ENCODE measurements around the gene FSIP1. TPM values are rescaled to one million over a fixed set of nuclear protein-coding genes. Genes with fewer than 3 reads are reported as not detected.

The FSIP1 gene
- total RNA-seq, 4 donors from 2014 or later = 1.9 to 8.6 (median 5.6) TPM; not detected in 1

DNA sequence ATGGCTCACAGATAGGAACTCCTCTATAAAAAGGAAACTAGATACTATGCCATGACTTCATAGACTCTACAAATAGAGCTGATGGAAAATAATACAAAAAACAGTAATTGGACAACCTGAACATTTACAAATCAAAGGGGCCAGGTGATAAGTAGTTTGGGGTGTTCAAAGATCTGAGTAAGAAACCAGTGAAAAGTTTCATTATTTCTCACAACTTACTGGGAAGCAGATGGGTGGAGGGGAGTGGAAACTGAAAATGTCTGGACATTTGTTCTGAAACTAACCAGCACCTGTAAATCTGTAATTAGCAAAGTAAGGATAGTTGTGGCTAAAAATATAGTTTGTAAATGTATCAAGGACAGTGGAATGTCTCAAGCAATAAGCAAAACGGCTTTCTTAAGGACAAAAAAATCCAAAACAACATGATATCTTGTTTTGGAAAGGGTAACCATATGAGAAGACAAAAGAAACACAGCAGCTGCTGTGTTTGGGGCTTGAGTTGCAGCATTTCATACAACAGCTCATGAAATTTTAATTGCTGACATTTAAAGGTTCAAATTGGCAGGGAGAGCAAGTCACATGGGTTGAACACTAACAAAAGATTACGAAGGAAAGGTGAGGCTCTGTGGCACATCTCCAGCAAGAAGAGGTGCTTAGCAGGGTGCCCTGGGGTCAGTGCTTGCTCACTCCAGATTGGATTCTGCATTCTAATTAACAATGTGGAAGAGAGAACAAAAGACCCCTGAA lies 228.5 kb downstream of the FSIP1 start:
- Histone ChIP-seq H3K27me3 (no peaks in the 10 kb centered on the region), H3K9me3 (no peaks in the 10 kb centered on the region), H3K4me3 (no peak overlapping the region), H3K27ac (peak overlapping the region in 3 of 4 donors; percentile 10 to 56 (median 46)), H3K4me1 (peaks cover 0 to 20% (median 12%) of the 10 kb centered on the region in 4 donors), H3K36me3 (no peaks in the 10 kb centered on the region)
- TF ChIP-seq, protein P1, sequence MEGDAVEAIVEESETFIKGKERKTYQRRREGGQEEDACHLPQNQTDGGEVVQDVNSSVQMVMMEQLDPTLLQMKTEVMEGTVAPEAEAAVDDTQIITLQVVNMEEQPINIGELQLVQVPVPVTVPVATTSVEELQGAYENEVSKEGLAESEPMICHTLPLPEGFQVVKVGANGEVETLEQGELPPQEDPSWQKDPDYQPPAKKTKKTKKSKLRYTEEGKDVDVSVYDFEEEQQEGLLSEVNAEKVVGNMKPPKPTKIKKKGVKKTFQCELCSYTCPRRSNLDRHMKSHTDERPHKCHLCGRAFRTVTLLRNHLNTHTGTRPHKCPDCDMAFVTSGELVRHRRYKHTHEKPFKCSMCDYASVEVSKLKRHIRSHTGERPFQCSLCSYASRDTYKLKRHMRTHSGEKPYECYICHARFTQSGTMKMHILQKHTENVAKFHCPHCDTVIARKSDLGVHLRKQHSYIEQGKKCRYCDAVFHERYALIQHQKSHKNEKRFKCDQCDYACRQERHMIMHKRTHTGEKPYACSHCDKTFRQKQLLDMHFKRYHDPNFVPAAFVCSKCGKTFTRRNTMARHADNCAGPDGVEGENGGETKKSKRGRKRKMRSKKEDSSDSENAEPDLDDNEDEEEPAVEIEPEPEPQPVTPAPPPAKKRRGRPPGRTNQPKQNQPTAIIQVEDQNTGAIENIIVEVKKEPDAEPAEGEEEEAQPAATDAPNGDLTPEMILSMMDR (IDR thresholded peaks at IDR 0.05) = no peak
- in situ Hi-C loops (cut with MboI; ENCODE audit: low pct_ligation_motif_present in 1 of 4, low pct_unique_long_range_greater_than_20kb in 1 of 4, low sequenced_read_pairs in 3 of 4) = loop anchor here in 1 of 4 donors (25.0 kb wide), 1 partner anchor 392 kb away; no protein-coding TSS in a partner anchor
- intact Hi-C loops (cut with DNase I; ENCODE audit: low total_unique reads) = loop anchor here (10.0 kb wide), 1 partner anchor 49 kb away; no protein-coding TSS in a partner anchor
- DNase-seq = peak; percentile 58
- WGBS, 2 donors (ENCODE audit: low coverage in 1 of 2) = 19 to 37% methylated on average over 2 of the region's 2 CpGs

DNA sequence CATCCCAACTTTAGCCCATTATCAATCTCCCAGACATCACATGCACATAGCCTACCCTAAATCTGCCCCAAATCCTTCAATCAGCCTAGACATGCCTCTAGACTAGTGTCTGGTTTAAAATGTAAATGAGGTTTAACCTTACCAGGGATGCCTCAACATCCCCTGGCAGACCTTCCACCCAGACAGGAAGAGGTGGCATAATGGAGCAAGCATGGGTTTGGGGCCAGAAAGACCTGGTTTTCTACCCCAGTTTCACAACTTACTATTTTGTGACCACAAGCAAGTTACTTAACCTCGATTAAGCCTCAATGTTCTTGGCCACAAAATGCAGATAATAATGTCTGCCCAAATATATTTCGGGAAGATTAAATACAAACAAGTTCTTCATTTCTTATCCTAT lies 230.1 kb downstream of the FSIP1 start:
- no peak overlapping the region for H3K27ac ChIP-seq
- 44 to 67% methylated on average over 2 of the region's 2 CpGs for WGBS, 2 donors (ENCODE audit: low coverage in 1 of 2)
- in situ Hi-C loops (cut with MboI; ENCODE audit: low pct_ligation_motif_present in 1 of 4, low pct_unique_long_range_greater_than_20kb in 1 of 4, low sequenced_read_pairs in 3 of 4) (loop anchor here in 1 of 4 donors (25.0 kb wide), 1 partner anchor 390 kb away; no protein-coding TSS in a partner anchor), intact Hi-C loops (cut with DNase I; ENCODE audit: low total_unique reads) (loop anchor here (10.0 kb wide), 1 partner anchor 48 kb away; no protein-coding TSS in a partner anchor)
- H3K4me1 ChIP-seq = peaks cover 0 to 20% (median 12%) of the 10 kb centered on the region in 4 donors
- no peaks in the 10 kb centered on the region for H3K36me3 ChIP-seq
- no peaks in the 10 kb centered on the region for H3K27me3 ChIP-seq
- H3K4me3 ChIP-seq = no peak overlapping the region
- TF ChIP-seq, protein P1 (IDR thresholded peaks at IDR 0.05) = no peak
- TF ChIP-seq POLR2A (IDR thresholded peaks at IDR 0.05) (no peak), EP300 (IDR thresholded peaks at IDR 0.05; ENCODE audit: low read depth) (no peak), POLR2AphosphoS5 (IDR thresholded peaks at IDR 0.05) (no peak)
- DNase-seq = no peak
- H3K9me3 ChIP-seq = no peaks in the 10 kb centered on the region

- TF ChIP-seq POLR2A (IDR thresholded peaks at IDR 0.05) = no peak
- TF ChIP-seq, protein P1 (IDR thresholded peaks at IDR 0.05) = no peak
- no peak for TF ChIP-seq POLR2AphosphoS5 (IDR thresholded peaks at IDR 0.05)
- TF ChIP-seq EP300 (IDR thresholded peaks at IDR 0.05; ENCODE audit: low read depth) = no peak
- Histone ChIP-seq H3K4me1 (peaks cover 0 to 20% (median 12%) of the 10 kb centered on the region in 4 donors), H3K4me3 (no peak overlapping the region), H3K36me3 (no peaks in the 10 kb centered on the region), H3K9me3 (no peaks in the 10 kb centered on the region), H3K27ac (no peak overlapping the region), H3K27me3 (no peaks in the 10 kb centered on the region)
- intact Hi-C loops (cut with DNase I; ENCODE audit: low total_unique reads) (loop anchor here (10.0 kb wide), 1 partner anchor 47 kb away; no protein-coding TSS in a partner anchor), in situ Hi-C loops (cut with MboI; ENCODE audit: low pct_ligation_motif_present in 1 of 4, low pct_unique_long_range_greater_than_20kb in 1 of 4, low sequenced_read_pairs in 3 of 4) (loop anchor here in 1 of 4 donors (25.0 kb wide), 1 partner anchor 389 kb away; no protein-coding TSS in a partner anchor)
- no peak for DNase-seq
- WGBS, 2 donors (ENCODE audit: low coverage in 1 of 2) = 98% methylated on average over 2 of the region's 2 CpGs; no CpG with 5 or more reads in 1 of the 2 donors
Observed at GRCh38 chr15:39551476-39551875, 231.2 kb downstream of the FSIP1 start.

Other genes starting within 250 kb of the FSIP1 start
- 100 to 1,000 TPM; 197 to 753 (median 410) TPM for gene THBS1, start 201.8 kb downstream of the FSIP1 start, total RNA-seq
- gene GPR176, start 137.4 kb upstream of the FSIP1 start, total RNA-seq = 10 to 100 TPM in 1 of 4 donors, 1 to 10 TPM in 2, not detected in 1; 1.6 to 10.9 (median 2.5) TPM
- 10 to 100 TPM; 22.4 to 52.9 (median 36.5) TPM for gene EIF2AK4, start 151.3 kb upstream of the FSIP1 start, total RNA-seq